GM13976 (cell line): ENCODE measurements around the gene LTBP2.
A peak's percentile ranks its signal among the peaks of the same experiment; 100 is the strongest.

Source experiments
- DNase-seq: peaks from one replicate; pipeline ENCODE4 v3.0.0; 2012; ENCODE audit warnings: low spot score
- in situ Hi-C: fragments of 300-500 bp; cut with MboI; formaldehyde crosslinking; loops from one replicate; pipeline ENCODE4 v1.12.0; 2022; ENCODE audit warnings: low sequenced_read_pairs, mixed read lengths, inconsistent platforms; ENCODE audit not compliant: unreplicated experiment
- TF ChIP-seq, protein P1 (sequence below): IDR thresholded peaks from 2 replicates; pipeline ENCODE4 v1.5.1; 2012; ENCODE audit warnings: borderline replicate concordance, mild to moderate bottlenecking; ENCODE audit not compliant: insufficient read depth; ENCODE audit errors: extremely low read depth, missing control alignments, control extremely low read depth

Gene LTBP2

DNA sequence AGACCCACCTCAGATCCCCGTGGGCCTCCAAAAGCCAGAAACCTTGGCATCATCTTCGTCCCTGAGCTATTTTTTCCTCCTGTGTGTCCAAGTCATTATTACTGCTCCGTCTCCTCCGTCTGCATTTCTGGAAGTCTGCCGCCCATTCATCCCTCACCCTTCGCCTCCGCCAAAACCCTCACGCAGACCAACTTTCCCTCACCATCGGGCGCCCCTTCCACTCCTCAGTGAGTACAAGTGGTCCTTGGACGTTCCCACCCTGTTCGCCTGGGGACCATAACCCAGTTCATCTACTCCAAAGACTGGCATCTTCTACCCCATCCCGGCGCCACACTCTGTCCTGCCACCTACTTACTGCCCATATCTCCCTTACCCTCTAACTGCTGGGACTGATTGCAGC, 3.7 kb upstream of the LTBP2 start:
- DNase-seq = no peak
- in situ Hi-C loops = no loop called here
- TF ChIP-seq, protein P1, sequence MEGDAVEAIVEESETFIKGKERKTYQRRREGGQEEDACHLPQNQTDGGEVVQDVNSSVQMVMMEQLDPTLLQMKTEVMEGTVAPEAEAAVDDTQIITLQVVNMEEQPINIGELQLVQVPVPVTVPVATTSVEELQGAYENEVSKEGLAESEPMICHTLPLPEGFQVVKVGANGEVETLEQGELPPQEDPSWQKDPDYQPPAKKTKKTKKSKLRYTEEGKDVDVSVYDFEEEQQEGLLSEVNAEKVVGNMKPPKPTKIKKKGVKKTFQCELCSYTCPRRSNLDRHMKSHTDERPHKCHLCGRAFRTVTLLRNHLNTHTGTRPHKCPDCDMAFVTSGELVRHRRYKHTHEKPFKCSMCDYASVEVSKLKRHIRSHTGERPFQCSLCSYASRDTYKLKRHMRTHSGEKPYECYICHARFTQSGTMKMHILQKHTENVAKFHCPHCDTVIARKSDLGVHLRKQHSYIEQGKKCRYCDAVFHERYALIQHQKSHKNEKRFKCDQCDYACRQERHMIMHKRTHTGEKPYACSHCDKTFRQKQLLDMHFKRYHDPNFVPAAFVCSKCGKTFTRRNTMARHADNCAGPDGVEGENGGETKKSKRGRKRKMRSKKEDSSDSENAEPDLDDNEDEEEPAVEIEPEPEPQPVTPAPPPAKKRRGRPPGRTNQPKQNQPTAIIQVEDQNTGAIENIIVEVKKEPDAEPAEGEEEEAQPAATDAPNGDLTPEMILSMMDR = no peak

DNA sequence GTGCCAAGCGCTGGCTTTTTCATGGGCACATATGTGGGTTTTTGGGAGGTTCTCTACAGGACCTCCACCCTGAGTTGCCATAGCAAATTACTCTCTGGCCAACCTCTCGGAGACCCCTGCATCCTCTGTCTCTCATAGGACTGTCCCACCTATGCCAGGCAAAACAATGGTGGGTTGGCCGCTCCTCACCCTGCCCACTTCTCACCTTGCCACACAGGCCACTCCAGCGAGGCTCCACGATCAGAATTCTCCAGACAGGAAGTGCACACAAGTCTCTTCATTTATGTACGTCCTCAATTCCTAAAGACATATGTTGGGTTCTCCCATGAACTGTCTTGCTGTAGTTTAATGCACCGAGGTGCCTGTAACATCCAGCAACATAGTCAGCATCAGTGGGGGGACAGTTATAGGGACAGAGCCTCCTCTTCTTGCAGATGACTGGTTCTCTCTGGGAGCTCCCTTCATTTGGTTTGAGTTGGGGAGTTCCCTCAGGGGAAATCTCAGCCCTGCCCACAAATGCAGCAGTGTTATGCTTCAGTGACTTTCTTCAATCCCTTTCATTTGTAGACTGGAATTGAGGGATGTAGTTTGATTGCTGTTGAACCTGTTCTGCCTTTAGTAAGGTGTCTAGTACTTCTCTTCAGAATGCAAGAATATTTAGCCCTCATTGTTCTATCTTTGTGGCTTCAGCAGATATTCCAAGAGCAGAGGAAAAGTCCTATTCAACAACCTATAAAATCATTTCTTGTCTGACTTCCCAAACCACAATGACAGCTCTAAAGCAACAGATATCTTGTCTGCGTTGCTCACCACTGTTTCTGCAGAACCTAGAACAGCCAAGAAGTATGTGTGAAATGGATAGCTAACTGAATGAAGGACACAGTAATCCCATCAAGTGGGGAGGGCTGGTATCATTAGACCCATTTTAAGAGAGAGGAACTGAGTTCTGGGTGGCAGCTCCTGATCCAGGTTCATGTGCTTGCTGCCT, 2.8 kb upstream of the LTBP2 start:
- TF ChIP-seq, protein P1 = no peak
- in situ Hi-C loops = no loop called here
- peak; percentile 62 for DNase-seq

DNA sequence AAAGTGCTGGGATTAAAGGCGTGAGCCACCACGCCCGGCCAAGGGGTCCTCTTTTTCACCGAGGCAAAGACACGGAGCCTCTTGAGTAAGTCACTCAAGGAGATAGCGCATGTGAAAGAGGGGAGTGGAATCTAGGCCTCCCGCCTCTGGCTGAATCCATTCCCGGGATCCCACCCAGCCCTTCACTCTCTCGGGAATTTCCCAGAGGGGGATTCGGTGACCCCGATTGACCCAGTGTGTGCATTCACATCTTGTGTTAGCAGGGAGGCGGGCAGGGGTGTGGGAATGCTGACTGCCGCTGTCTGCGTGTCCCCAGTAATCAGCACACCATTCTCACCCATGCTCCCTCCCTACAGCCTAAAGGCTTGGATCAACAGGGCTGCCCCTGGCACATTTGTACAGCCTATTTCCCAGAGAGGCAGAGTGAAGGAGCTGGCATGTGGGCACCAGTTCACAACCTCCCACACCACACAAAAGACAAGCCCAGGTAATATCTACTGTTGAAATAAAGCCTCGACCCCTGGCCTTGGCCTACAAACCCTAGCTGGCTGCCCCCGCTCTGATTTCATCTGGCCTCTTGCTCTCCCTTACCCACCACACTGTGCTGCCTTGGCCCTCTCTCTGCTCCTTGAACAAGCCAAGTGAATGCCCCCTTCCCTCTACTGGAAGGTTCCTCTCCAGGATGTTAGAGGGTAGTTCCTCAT, 1.3 kb upstream of the LTBP2 start:
- TF ChIP-seq, protein P1 = no peak
- no peak for DNase-seq
- in situ Hi-C loops = no loop called here

DNA sequence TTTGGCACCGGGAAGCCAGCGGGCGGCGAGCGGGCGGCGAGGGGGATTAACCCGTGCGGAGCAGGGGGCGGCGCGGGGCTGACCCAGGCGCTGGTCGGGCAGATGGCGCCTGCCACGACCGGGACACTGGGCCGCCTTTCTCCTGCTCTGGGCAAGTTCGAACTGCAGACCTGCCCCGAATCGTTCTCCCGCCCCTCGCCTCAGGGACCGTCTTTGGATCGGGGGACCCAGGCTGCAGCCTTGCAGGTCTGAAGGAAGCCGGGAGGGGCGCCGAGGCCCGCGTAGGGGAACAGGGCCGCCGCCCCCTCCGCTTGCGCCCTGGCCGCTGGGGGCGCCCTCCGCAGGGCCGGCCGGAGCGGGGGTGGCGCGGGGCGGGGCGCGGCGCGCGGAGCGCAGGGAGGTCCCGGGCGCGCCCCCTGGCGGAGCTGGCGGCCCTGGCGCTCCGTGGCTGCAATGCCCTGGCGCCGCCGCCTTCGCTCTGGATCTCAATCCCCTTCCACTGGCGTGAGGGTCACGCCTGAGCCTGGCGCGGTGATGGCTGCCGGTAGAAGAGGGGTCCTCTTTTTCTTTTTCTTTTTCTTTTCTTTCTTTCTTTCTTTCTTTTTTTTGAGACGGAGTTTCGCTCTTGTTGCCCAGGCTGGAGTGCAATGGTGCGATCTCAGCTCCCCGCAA, 449 bp upstream of the LTBP2 start:
- TF ChIP-seq, protein P1 = peak; percentile 75
- peak; percentile 90 for DNase-seq
- in situ Hi-C loops = no loop called here

DNA sequence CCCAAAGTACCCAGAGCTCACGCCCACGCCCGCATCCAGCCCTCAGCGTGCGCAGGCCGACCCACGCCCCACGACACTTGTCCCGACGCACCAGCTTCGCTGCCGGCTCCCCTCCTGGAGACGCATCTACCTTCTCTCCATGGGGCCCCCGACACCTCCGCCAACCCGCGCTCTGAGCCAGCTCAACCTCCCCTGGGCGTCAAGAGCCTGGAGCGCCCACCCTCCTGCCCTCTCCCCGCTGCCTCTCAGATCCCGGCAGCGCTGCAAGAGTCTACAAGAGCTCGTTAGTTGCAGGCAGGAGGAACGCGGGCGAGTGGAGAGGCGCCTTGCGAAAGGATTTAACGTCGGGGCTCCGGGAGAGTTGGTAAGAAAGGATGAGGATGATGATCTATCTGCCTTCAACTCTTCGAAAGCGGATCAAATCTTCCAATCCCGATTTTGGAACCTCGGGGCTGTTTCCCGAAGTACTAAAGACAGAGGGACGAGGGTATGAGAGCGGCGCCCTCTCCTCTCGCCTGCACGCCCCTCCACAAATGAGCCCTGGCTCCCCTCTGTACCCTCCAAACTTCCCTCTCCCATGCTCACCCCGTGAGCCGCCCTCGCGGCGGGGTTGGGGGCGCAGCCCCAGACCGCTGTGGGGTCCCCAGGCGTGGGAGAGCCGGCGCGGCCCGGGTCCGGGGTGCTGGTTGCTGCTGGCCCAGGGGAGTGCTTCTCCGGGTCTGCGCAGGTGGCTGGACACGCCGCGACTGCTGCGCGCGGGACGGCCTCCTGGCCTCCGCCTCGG, 979 bp downstream of the LTBP2 start:
- in situ Hi-C loops = no loop called here
- TF ChIP-seq, protein P1 = no peak
- no peak for DNase-seq
